22Rv1 (cell line): ENCODE measurements around the gene ZNF414.

ENCODE experiments used
- CTCF ChIP-seq: fragments of 450-650 bp; IDR thresholded peaks from 2 replicates; pipeline ENCODE4 v1.5.1; 2017; ENCODE audit warnings: mild to moderate bottlenecking
- ZFX ChIP-seq: fragments of 450-650 bp; IDR thresholded peaks from 2 replicates; pipeline ENCODE4 v1.6.1; 2017; ENCODE audit warnings: antibody characterized with exemption, borderline replicate concordance

- TF ChIP-seq CTCF (no peak), ZFX (no peak)
Measured at GRCh38 chr19:8462571-8462970, 51.4 kb downstream of the ZNF414 start.
